DMS79 (cell line): ENCODE measurements around the gene AARS2.
A peak's percentile ranks its signal among the peaks of the same experiment; 100 is the strongest.

Experiments used
- DNase-seq: peaks from one replicate; lab custom pipeline; 2025; lab: John Stamatoyannopoulos, UW

AARS2 gene

GRCh38 chr6:44300292-44300823, 12.8 kb downstream of the AARS2 start:
- DNase-seq: no peak

- no peak for DNase-seq
These were observed 14.3 kb downstream of the AARS2 start for GRCh38 chr6:44298864-44299263.

- DNase-seq: no peak
These were observed 14.9 kb downstream of the AARS2 start for GRCh38 chr6:44298055-44298803.

- DNase-seq: peak; percentile 14
These were observed 15.8 kb downstream of the AARS2 start for GRCh38 chr6:44297063-44298038.

- no peak for DNase-seq
These were observed 18.0 kb downstream of the AARS2 start for GRCh38 chr6:44294832-44295791.

- DNase-seq: no peak
These were observed 20.3 kb downstream of the AARS2 start for GRCh38 chr6:44292661-44293365.

- DNase-seq: no peak
These were observed 21.3 kb downstream of the AARS2 start for GRCh38 chr6:44291841-44292240.

GRCh38 chr6:44289726-44290260, 23.4 kb downstream of the AARS2 start:
- no peak for DNase-seq

- DNase-seq: no peak
These were observed 26.4 kb downstream of the AARS2 start for GRCh38 chr6:44286747-44287146.

- DNase-seq: no peak
These were observed 26.9 kb downstream of the AARS2 start for GRCh38 chr6:44286285-44286565.

GRCh38 chr6:44285552-44286284, 27.4 kb downstream of the AARS2 start:
- no peak for DNase-seq

GRCh38 chr6:44284867-44285266, 28.3 kb downstream of the AARS2 start:
- no peak for DNase-seq

GRCh38 chr6:44284121-44284520, 29.0 kb downstream of the AARS2 start:
- DNase-seq: no peak

GRCh38 chr6:44278774-44279697, 34.1 kb downstream of the AARS2 start:
- DNase-seq: no peak

GRCh38 chr6:44278315-44278714, 34.8 kb downstream of the AARS2 start:
- DNase-seq: no peak

GRCh38 chr6:44277763-44278162, 35.4 kb downstream of the AARS2 start:
- DNase-seq: no peak

GRCh38 chr6:44276667-44277640, 36.2 kb downstream of the AARS2 start:
- no peak for DNase-seq
